Measurements from ENCODE around the gene CTNND1.

DNA sequence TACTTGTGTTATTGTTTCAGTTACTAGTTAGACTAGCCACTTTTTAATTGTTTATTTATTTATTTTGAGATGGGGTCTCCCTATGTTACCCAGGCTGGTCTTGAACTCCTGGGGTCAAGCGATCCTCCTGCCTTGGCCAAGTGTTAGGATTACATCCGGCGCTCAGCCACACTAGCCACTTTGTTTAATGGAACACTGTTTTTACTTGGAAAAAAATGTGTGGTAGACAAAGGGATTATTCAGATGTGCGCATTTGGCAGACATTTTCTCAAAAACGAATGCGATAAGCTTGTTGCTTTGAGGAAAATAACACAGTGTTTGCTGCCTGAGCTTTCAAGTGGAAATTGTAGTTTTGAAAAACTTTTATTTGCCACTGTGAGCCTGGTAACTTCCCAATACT lies 51.0 kb downstream of the CTNND1 start:
- TF ChIP-seq CTCF (IDR thresholded peaks at IDR 0.05; ENCODE audit: insufficient read depth, low read length, poor library complexity, severe bottlenecking): no peak
- no peak for TF ChIP-seq EZH2phosphoT487 (conservative IDR thresholded peaks at IDR 0.05; ENCODE audit: low read length)

Data from SU-DHL-6 (cell line).